Inflammatory macrophage (primary cell): ENCODE results near the gene ELOVL3.

ENCODE experiments used
- DNase-seq, 2 donors: peaks; one replicate each; pipeline ENCODE4 v3.0.0-alpha.2; 2020 to 2022
- total RNA-seq, 18 experiments: gene quantifications; one replicate each; lab custom pipeline; 2026; ENCODE audit warnings: mixed read lengths in 6 of 18, inconsistent platforms in 2 of 18; lab: John Stamatoyannopoulos, UW

The ELOVL3 gene
- total RNA-seq = 0.05 to 2.3 (median 0.48) reads per million in 18 experiments

DNA sequence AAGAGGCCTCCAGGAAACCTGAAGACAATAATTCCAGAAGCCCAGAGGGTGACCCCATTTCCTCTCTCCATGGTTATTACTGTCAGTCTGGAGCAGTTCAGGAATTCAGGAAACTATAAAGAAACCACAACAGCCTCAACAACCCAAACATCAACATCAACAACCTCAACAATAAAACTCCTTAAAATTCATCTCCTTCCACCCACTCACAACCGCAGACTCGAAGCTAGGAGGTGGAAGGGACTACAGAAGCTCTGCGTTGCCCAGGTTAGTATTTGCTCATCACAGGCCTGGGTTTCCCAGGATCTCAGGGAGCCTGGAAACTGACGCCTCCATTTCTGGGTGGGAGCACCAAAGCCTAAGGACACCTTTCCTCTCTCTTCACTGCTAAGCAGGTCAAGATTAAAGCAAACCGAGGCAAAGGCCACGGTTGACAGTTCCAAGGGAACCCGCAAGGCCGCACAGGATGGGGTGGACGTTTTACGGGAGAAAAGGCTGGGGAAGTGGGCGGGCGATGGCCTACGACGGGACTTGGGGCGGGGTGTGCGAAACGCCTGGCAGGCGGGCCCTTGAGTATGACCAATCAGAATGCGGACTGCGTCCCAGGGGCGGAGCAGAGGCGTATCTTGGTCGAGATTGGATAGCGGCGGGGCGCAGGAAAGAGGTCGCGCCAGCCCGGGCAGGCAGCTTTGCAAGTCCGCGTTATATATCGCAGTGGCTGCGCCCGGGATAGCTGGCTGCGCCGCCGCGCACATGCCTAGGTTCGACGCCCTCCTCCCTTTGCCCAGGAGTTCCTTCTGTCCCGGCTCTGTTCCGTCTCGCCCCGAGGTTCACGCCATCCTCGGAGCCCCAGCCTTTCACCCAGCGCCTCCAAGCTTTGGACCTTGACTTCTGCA is at the start of gene ELOVL3:
ELOVL3 (plus strand) TSS at position 654 of the 896 bp plus-strand sequence. CDS start 250 bp downstream, outside the sequence.
- peak; percentile 90 to 92 for DNase-seq

- no peak for DNase-seq
Measured at GRCh38 chr10:102184606-102185005, 41.5 kb upstream of the ELOVL3 start.

- no peak for DNase-seq
Measured at GRCh38 chr10:102185272-102185671, 40.8 kb upstream of the ELOVL3 start.

GRCh38 chr10:102185811-102186527 is 40.1 kb upstream of the ELOVL3 start:
- DNase-seq = no peak

DNA sequence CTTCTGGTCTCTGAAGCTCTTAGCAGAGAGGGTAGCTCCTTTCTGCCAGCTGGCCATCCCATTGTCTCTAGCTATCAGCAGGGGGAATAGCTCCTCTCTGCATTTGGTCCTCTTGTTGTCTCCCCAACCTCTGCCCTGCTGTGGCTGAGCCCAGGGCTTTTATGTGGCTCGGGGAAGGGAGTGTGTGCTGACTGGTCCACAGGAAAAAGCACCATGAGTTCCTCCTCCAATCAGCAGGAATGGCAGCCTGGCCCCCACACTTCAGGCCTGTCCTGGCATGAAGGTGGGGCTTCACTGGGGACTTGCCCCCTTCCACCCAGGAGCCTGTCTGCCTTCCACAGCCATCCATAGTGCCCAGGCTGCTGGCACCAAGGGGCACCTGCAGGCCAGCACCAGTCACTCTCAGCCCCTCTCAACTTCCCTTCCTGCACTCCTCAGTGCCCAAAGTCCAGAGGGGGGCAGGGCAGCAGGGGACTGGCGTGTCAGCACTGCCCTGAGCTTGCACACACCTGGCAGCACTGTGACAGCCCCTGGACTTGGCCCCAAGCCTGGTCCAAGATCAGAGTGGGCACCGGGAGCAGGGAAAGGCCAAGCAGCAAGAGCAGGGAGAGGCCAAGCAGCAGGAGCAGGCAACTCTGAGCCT is 37.7 kb upstream of the ELOVL3 start:
- DNase-seq = no peak

- DNase-seq = peak in 1 of 2 donors; percentile 12
Measured at GRCh38 chr10:102188941-102189898, 36.9 kb upstream of the ELOVL3 start.

DNA sequence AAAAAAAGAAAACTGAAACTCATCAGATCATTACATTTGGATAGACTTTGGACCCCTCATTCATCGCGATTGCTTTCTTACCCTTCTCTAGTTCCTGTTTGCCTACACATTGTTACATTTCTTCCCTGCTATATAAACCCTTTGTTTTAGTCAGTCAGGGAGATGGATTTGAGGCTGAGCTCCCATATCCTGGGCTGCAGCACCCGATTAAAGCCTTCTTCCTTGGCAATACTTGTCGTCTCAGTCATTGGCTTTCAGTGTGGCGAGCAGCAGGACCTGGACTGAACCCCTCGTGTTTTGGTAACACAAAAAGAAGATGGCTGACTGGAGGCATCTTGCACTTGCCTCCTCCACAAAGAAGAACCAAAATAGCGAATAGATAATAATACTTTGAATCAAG is 34.1 kb upstream of the ELOVL3 start:
- DNase-seq = no peak

DNA sequence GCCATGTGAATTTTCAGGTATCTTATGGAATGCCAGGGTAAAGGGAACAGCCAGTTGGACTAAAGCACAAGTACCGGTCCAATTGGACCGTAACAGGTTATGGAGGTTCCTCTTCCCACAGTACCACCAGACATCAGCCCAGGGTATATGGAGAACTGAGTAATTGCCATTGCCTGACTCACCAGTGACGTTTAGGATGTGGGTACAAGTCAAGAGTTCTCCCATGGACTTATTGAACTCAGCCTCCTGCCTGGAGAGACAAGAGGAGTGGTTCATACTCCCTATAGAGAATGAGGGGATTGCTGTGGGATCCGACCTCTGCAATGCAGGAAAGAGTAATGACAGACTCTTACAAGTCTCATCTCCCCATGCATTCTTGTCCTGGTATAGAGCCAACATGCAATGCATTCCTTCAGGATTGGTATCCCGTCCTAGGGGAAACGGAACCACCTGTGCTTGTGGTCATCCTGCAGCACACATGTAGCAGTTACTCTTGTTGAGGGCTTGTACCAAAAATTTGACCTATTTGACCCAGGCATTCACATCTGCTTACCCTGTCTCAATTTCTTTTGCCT is 30.7 kb upstream of the ELOVL3 start:
- peak in 1 of 2 donors; percentile 14 for DNase-seq

DNA sequence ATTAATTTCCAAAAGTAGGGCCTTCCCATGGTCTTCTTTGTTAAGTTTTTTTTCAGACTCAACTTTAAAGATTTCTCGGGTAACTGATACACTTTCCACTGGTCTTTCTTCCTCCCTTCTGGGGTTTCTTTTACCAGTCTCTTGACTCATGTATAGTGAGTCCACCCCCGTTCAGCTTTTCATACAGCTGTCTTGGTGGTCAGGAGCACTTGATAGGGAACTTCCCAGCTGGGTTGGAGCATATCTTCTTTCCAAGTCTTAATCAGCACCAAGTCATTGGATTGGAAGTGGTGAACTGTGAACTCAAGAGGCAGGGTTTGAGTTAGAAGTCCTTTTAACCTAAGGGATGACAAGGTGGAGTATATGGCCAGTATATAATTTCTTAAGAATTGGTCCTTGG is 29.2 kb upstream of the ELOVL3 start:
- no peak for DNase-seq

DNA sequence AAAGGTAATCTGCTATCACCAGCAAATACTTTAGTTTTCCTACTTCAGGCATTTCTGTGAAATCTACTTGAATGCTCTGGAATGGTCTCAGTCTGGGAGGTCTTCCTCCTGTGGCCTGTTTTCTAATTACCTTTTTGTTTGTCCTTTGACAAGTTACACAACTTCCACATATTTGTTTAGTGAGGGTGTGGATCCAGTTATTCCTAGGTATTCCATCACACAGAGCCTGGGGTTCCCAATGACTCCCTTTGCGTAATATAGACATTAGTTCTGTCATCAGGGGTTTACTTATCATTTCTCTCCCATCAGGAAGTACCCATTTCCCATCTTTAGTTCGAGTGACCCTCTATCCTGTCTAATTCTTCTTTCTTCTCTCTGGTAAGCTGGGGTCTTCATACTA is 28.1 kb upstream of the ELOVL3 start:
- DNase-seq = no peak

DNA sequence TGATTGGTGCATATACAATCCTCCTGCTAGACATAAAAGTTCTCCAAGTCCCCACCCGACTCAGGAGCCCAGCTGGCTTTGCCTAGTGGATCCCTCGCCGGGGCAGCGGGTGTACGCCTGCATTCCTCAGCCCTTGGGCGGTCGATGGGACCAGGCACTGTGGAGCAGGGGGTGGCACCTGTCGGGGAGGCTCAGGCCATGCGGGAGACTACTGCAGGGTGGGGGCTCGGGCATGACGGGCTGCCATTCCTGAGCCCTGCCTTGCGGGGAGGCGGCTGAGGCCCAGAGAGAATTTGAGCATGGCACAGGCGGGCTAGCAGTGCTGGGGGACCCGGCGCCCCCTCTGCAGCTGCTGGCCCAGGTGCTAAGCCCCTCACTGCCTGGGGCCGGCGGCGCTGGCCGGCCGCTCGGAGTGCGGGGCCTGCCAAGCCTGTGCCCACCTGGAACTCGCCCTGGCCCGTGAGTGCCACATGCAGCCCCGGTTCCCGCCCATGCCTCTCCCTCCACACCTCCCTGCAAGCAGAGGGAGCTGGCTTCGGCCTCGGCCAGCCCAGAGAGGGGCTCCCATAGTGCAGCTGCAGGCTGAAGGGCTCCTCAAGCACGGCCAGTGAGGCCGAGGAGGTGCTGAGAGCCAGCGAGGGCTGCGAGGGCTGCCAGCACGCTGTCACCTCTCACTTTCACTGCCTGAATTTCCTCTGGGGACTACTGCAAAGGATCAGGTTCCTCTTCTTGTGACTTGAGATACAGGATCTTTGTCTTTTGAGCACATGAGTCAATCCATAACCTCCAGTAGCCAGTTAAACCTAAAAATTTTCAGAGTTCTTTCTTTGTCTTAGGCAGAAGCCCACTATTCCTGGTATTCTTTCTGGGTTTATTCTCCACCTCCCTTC is 25.1 kb upstream of the ELOVL3 start:
- peak; percentile 21 to 37 for DNase-seq

DNA sequence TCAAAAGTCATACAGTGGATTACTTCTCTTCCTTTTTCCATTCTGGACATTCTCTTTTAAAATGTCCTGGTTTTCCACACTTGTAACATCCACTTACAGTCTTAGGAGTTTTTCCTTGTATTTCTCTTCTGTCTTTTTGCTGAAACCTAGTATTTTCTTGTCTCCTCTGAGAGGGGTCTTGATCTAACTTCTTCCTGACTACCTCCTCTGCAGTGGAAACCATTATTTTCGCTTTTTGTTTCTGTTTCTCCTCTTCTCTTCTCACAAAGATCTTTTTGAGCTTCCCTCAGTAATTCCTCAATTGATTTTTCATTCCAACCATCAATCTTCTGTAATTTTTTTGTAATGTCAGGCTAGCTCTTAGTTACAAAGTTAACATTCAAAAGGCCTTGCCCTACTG is 23.7 kb upstream of the ELOVL3 start:
- DNase-seq = no peak

DNA sequence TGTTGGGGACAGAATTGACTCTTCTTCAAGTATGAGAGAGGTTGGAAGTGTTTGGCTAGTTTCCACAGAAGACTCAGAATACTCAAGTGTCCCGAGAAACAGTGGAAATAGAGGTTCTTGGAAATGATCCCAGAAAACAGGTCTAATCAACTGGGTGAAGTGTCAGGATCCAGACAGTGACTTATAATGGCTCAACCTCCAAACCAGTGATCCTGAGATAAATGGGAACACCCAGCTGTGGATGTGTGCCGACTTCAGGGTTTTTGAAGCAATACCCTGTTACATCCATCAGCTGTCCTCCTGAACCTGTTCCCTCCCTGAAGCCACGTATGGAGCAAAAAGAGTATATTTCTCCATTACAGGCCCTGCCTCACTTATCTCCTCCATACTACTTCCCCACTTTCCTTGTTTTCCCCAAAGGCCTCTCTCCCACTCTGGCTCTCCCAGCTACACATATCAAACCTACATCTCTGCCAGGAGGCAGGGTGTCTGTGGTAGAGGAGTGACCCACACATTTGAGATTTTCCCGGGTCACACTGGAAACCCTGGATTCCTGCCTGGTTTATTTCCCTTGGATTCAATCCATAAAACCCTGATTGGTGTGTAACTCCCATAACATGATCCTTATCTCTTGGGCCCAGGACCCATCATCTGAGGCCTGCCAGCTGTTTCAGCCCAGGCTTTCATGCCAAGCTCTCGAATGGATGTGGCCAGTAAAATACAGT is 17.6 kb upstream of the ELOVL3 start:
- no peak for DNase-seq

GRCh38 chr10:102211615-102212299 is 14.3 kb upstream of the ELOVL3 start:
- no peak for DNase-seq

DNA sequence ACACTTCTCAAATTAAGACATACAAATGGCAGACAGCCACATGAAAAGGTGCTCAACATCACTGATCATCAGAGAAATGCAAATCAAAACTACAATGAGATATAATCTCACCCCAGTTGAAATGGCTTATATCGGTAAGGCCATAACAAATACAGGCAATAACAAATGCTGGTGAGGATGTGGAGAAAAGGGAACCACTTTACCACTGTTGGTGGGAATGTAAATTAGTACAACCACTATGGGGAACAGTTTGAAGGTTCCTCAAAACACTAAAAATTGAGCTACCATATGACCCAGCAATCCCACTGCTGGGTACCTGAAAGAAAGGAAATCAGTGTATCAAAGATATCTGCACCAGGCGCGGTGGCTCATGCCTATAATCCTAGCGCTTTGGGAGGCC is 12.5 kb upstream of the ELOVL3 start:
- peak; percentile 53 to 57 for DNase-seq

GRCh38 chr10:102219370-102219769 is 6.7 kb upstream of the ELOVL3 start:
- peak in 1 of 2 donors; percentile 11 for DNase-seq

GRCh38 chr10:102220612-102221011 is 5.5 kb upstream of the ELOVL3 start:
- no peak for DNase-seq

GRCh38 chr10:102222797-102223196 is 3.3 kb upstream of the ELOVL3 start:
- DNase-seq = no peak

GRCh38 chr10:102226542-102226870 is 407 bp downstream of the ELOVL3 start:
- no peak for DNase-seq
